Neural progenitor cell (in vitro differentiated cells): ENCODE measurements around the gene ARHGAP45. TPM values are rescaled to one million over a fixed set of nuclear protein-coding genes. Genes with fewer than 3 reads are reported as not detected.
"Not testable (repeated sequence)": the region's sequence is repeated elsewhere in the genome, so short reads cannot be mapped to it uniquely, and the experiment has no call there.

Source experiments
- DNase-seq: peaks from one replicate; pipeline ENCODE4 v3.0.0-alpha.2; 2016; ENCODE audit warnings: low spot score
- H2AFZ ChIP-seq: fragments of 200-600 bp; sonication (generic); replicated peaks from 2 replicates; pipeline ENCODE4 v1.6.1; 2016; ENCODE audit warnings: antibody characterized with exemption
- H3F3A ChIP-seq: fragments of 200-600 bp; sonication (generic); 2 replicates; pipeline ENCODE4 v1.6.1; 2016; ENCODE audit warnings: antibody characterized with exemption, low read depth
- H3K27ac ChIP-seq: fragments of 200-600 bp; sonication (generic); 2 replicates; pipeline ENCODE4 v1.5.1; 2016; ENCODE audit warnings: mild to moderate bottlenecking
- H3K27me3 ChIP-seq: fragments of 200-600 bp; sonication (generic); 2 replicates; pipeline ENCODE4 v1.6.1; 2016; ENCODE audit warnings: mild to moderate bottlenecking, moderate library complexity
- H3K36me3 ChIP-seq: fragments of 200-600 bp; sonication (generic); 2 replicates; pipeline ENCODE4 v1.5.1; 2016
- H3K4me1 ChIP-seq: fragments of 200-600 bp; sonication (generic); 2 replicates; pipeline ENCODE4 v1.6.1; 2016; ENCODE audit warnings: mixed run types
- H3K4me2 ChIP-seq: fragments of 200-600 bp; sonication (generic); 2 replicates; pipeline ENCODE4 v1.6.1; 2016
- H3K4me3 ChIP-seq: fragments of 200-600 bp; sonication (generic); 2 replicates; pipeline ENCODE4 v1.5.1; 2016
- H3K79me2 ChIP-seq: fragments of 200-600 bp; sonication (generic); 2 replicates; pipeline ENCODE4 v1.6.1; 2016; ENCODE audit warnings: low read depth
- H3K9ac ChIP-seq: fragments of 200-600 bp; sonication (generic); 2 replicates; pipeline ENCODE4 v1.6.1; 2016
- H3K9me3 ChIP-seq: fragments of 200-600 bp; sonication (generic); 2 replicates; pipeline ENCODE4 v1.5.1; 2016; ENCODE audit warnings: low read depth
- H4K20me1 ChIP-seq: fragments of 200-600 bp; sonication (generic); 2 replicates; pipeline ENCODE4 v1.6.1; 2016; ENCODE audit warnings: low read depth
- H3K27ac Mint-ChIP-seq: 3 replicates; pipeline ENCODE4 v1.8.0; 2021; ENCODE audit warnings: mixed read lengths
- H3K27me3 Mint-ChIP-seq: 2 replicates; pipeline ENCODE4 v1.8.0; 2022; ENCODE audit warnings: low read depth, mild to moderate bottlenecking, inconsistent platforms, moderate library complexity, mixed read lengths; ENCODE audit not compliant: insufficient read depth
- H3K36me3 Mint-ChIP-seq: 3 replicates; pipeline ENCODE4 v1.8.0; 2021; ENCODE audit warnings: mixed read lengths
- H3K4me1 Mint-ChIP-seq: 3 replicates; pipeline ENCODE4 v1.8.0; 2021; ENCODE audit warnings: mixed read lengths
- H3K4me3 Mint-ChIP-seq: 3 replicates; pipeline ENCODE4 v1.8.0; 2021; ENCODE audit warnings: mild to moderate bottlenecking, moderate library complexity, mixed read lengths
- H3K9me3 Mint-ChIP-seq: 3 replicates; pipeline ENCODE4 v1.8.0; 2020; ENCODE audit warnings: mixed read lengths
- EZH2 ChIP-seq: fragments of 200-600 bp; sonication (generic); IDR thresholded peaks from 2 replicates; pipeline ENCODE4 v1.6.1; 2017; ENCODE audit warnings: antibody characterized with exemption, mild to moderate bottlenecking, moderate library complexity
- EZH2phosphoT487 ChIP-seq: fragments of 200-600 bp; sonication (generic); IDR thresholded peaks from 2 replicates; pipeline ENCODE4 v1.6.1; 2017; ENCODE audit warnings: antibody characterized with exemption
- total RNA-seq: library from RNA; depleted of rRNA; stranded (reverse); fragments of >200 nt; gene quantifications from 2 replicates; pipeline ENCODE4 v1.2.3, GENCODE V29; 2015; ENCODE audit warnings: low replicate concordance
- TF ChIP-seq, protein P1 (sequence below): fragments of 200-600 bp; sonication (generic); IDR thresholded peaks from 2 replicates; pipeline ENCODE4 v1.5.1; 2017; ENCODE audit warnings: antibody characterized with exemption, mild to moderate bottlenecking

ARHGAP45 gene
- total RNA-seq, 1 donor from 2014 or later: 9.6 TPM

- TF ChIP-seq, protein P1, sequence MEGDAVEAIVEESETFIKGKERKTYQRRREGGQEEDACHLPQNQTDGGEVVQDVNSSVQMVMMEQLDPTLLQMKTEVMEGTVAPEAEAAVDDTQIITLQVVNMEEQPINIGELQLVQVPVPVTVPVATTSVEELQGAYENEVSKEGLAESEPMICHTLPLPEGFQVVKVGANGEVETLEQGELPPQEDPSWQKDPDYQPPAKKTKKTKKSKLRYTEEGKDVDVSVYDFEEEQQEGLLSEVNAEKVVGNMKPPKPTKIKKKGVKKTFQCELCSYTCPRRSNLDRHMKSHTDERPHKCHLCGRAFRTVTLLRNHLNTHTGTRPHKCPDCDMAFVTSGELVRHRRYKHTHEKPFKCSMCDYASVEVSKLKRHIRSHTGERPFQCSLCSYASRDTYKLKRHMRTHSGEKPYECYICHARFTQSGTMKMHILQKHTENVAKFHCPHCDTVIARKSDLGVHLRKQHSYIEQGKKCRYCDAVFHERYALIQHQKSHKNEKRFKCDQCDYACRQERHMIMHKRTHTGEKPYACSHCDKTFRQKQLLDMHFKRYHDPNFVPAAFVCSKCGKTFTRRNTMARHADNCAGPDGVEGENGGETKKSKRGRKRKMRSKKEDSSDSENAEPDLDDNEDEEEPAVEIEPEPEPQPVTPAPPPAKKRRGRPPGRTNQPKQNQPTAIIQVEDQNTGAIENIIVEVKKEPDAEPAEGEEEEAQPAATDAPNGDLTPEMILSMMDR: no peak
- TF ChIP-seq EZH2phosphoT487 (no peak), EZH2 (no peak)
- no peak overlapping the region for H3K4me2 ChIP-seq
- no peaks in the 10 kb centered on the region for H3K79me2 ChIP-seq
- H3K9me3 ChIP-seq: no peaks in the 10 kb centered on the region
- no peaks in the 10 kb centered on the region for H3K27me3 ChIP-seq
- H3K36me3 ChIP-seq: no peaks in the 10 kb centered on the region
- no peak overlapping the region for H3K4me3 ChIP-seq
- no peak for DNase-seq
- Mint-ChIP-seq H3K36me3 (no peaks in the 10 kb centered on the region), H3K27me3 (peaks cover 2% of the 10 kb centered on the region), H3K4me3 (no peak overlapping the region), H3K9me3 (no peaks in the 10 kb centered on the region), H3K27ac (no peak overlapping the region), H3K4me1 (no peaks in the 10 kb centered on the region)
- peaks cover 19% of the 10 kb centered on the region for H3K4me1 ChIP-seq
- peaks cover 15% of the 10 kb centered on the region for H3F3A ChIP-seq
- no peak overlapping the region for H2AFZ ChIP-seq
- H4K20me1 ChIP-seq: peaks cover 20% of the 10 kb centered on the region
- H3K9ac ChIP-seq: no peak overlapping the region
- no peak overlapping the region for H3K27ac ChIP-seq
Observed at GRCh38 chr19:1128106-1128505, 61.1 kb downstream of the ARHGAP45 start.

- DNase-seq, H3K27ac ChIP-seq, H3K79me2 ChIP-seq, H3K9ac ChIP-seq, H3K4me3 ChIP-seq, H2AFZ ChIP-seq, H3K27ac Mint-ChIP-seq, H3K4me1 Mint-ChIP-seq, H3K27me3 Mint-ChIP-seq, H3K9me3 ChIP-seq, H3K4me2 ChIP-seq, H3K9me3 Mint-ChIP-seq, H3K36me3 Mint-ChIP-seq, H3K4me3 Mint-ChIP-seq, H3K27me3 ChIP-seq, H3K36me3 ChIP-seq: not testable (repeated sequence)
- peaks cover 19% of the 10 kb centered on the region for H3K4me1 ChIP-seq
- peaks cover 16% of the 10 kb centered on the region for H4K20me1 ChIP-seq
- H3F3A ChIP-seq: peaks cover 15% of the 10 kb centered on the region
Observed at GRCh38 chr19:1129084-1129483, 62.1 kb downstream of the ARHGAP45 start.

DNA sequence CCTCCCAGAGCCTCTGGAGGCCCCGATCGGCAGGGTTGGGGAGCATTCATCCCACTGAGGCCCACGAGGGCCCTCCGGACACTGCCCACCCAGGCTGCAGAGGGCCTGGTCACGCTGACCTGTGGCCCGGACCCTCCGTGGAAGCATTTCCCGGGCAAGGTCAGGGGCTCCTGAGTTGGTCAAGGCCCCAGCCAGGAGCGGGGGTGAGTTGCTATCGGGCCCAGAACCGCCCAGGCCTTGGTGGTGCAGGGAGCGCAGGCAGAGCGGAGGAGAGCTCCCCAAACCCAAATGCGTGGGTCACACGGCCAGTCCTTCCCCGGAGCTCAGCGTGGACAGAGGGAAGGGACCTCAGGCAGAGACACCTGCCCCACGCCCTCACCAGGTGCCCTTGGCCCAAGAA lies 62.6 kb downstream of the ARHGAP45 start:
- no peak overlapping the region for H2AFZ ChIP-seq
- H3K9ac ChIP-seq: no peak overlapping the region
- peaks cover 15% of the 10 kb centered on the region for H3F3A ChIP-seq
- no peak overlapping the region for H3K4me3 ChIP-seq
- H3K9me3 ChIP-seq: no peaks in the 10 kb centered on the region
- H3K4me1 ChIP-seq: peaks cover 19% of the 10 kb centered on the region
- H3K27ac Mint-ChIP-seq: no peak overlapping the region
- H3K9me3 Mint-ChIP-seq: no peaks in the 10 kb centered on the region
- DNase-seq: no peak
- H3K4me2 ChIP-seq: no peak overlapping the region
- H3K4me1 Mint-ChIP-seq: no peaks in the 10 kb centered on the region
- no peak overlapping the region for H3K27ac ChIP-seq
- no peaks in the 10 kb centered on the region for H3K36me3 ChIP-seq
- H3K27me3 Mint-ChIP-seq: peaks cover 2% of the 10 kb centered on the region
- H3K4me3 Mint-ChIP-seq: no peak overlapping the region
- no peaks in the 10 kb centered on the region for H3K27me3 ChIP-seq
- TF ChIP-seq EZH2: no peak
- no peak for TF ChIP-seq EZH2phosphoT487
- TF ChIP-seq, protein P1: no peak
- H3K36me3 Mint-ChIP-seq: no peaks in the 10 kb centered on the region
- H3K79me2 ChIP-seq: no peaks in the 10 kb centered on the region
- H4K20me1 ChIP-seq: peaks cover 16% of the 10 kb centered on the region

DNA sequence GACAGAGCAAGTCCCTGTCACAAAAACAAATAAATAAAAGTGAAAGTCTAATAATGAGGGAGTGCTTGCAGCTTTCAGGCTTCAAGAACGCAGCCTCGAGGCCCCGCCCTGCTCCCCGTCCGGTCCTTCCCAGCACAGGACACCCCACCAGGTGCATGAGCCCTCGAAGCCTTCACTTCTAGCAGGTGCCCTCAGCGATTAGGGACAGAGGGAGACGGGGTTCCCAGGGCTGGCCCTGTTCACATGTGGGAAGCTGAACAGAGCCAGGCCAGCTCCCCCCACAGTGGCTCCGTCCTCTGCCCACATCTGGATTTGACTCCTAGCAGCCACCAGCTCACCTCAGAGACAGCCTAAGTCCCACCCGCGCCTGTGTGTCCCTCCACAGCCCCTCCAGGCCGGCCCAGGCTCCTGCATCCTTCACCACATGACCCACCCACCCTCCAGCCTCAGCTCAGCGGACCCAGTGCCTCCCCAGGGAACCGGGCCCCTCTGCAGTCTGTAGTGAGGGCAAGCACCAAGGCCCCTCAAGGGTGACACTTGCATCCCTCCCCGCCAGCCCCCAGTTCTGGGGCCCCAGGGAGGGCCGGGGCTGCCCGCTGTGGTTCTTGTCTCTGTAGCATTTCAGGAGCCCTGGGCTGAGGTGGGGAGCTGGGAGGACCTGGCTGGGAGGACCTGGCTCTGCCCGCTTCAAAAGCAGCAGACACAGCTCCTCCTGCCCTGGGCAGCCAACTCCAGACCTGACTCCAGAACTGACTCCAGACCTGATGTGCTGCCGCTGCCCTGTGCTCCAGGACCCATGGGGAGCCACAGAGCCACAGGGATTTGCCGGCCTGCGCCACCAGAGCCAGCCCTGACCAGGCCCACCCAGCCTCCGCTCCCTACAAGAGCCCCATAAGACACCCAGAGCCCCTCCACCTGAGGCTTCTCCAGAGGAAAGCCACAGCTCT lies 64.1 kb downstream of the ARHGAP45 start:
- H3K36me3 Mint-ChIP-seq: no peaks in the 10 kb centered on the region
- no peaks in the 10 kb centered on the region for H3K27me3 ChIP-seq
- peaks cover 15% of the 10 kb centered on the region for H3F3A ChIP-seq
- no peaks in the 10 kb centered on the region for H3K9me3 Mint-ChIP-seq
- H3K9ac ChIP-seq: no peak overlapping the region
- peak overlapping the region; percentile 55 for H3K4me3 Mint-ChIP-seq
- no peak for DNase-seq
- no peaks in the 10 kb centered on the region for H3K4me1 Mint-ChIP-seq
- peak overlapping the region; percentile 80 for H3K4me2 ChIP-seq
- peaks cover 2% of the 10 kb centered on the region for H3K27me3 Mint-ChIP-seq
- H4K20me1 ChIP-seq: peaks cover 16% of the 10 kb centered on the region
- TF ChIP-seq EZH2: no peak
- TF ChIP-seq EZH2phosphoT487: no peak
- TF ChIP-seq, protein P1: no peak
- H2AFZ ChIP-seq: no peak overlapping the region
- no peaks in the 10 kb centered on the region for H3K79me2 ChIP-seq
- H3K4me1 ChIP-seq: peaks cover 19% of the 10 kb centered on the region
- no peak overlapping the region for H3K27ac ChIP-seq
- no peaks in the 10 kb centered on the region for H3K36me3 ChIP-seq
- no peaks in the 10 kb centered on the region for H3K9me3 ChIP-seq
- H3K4me3 ChIP-seq: peak overlapping the region; percentile 43
- H3K27ac Mint-ChIP-seq: no peak overlapping the region
